H1 (cell line): Measurements from ENCODE around the gene PSD. TPM values are rescaled to one million over a fixed set of nuclear protein-coding genes. Genes with fewer than 3 reads are reported as not detected.

Experiments used
- CTCF ChIA-PET: fragments of 300-600 bp; sonication (Branson Sonifier 250); formaldehyde crosslinking; loops from one replicate; lab custom pipeline; 2021; ENCODE audit not compliant: partially characterized antibody; lab: Charles Lee
- POLR2A ChIA-PET: fragments of 300-600 bp; sonication (Branson Sonifier 250); formaldehyde crosslinking; loops from one replicate; lab custom pipeline; 2021; ENCODE audit warnings: inconsistent platforms; ENCODE audit not compliant: partially characterized antibody; lab: Charles Lee
- DNase-seq, 2 experiments: peaks; one replicate each; pipeline versions ENCODE4 v3.0.0 to v3.0.0-alpha.2; 2010 to 2022; ENCODE audit warnings: low spot score in 2 of 2, low read depth in 1 of 2, mixed read lengths in 1 of 2
- FAIRE-seq: peaks from 2 replicates; lab custom pipeline; 2011; peaks lifted over from hg19 to GRCh38; lab: Jason Lieb, UNC
- H2AFZ ChIP-seq: 2 replicates; pipeline ENCODE4 v1.8.1; 2012; ENCODE audit warnings: low read length, inconsistent platforms
- H2AK5ac ChIP-seq: 2 replicates; pipeline ENCODE4 v1.6.1; 2013; ENCODE audit warnings: low read depth, low read length
- H2BK120ac ChIP-seq: replicated peaks from 2 replicates; pipeline ENCODE3; 2013; ENCODE audit warnings: low read depth, low read length, inconsistent platforms
- H2BK12ac ChIP-seq: 2 replicates; pipeline ENCODE4 v1.6.1; 2013; ENCODE audit warnings: low read depth, low read length
- H2BK15ac ChIP-seq: 2 replicates; pipeline ENCODE4 v1.6.1; 2013; ENCODE audit warnings: low read length
- H2BK20ac ChIP-seq: 2 replicates; pipeline ENCODE4 v1.6.1; 2013; ENCODE audit warnings: low read length
- H2BK5ac ChIP-seq: 2 replicates; pipeline ENCODE4 v1.6.1; 2013; ENCODE audit warnings: low read depth, low read length
- H3K14ac ChIP-seq: 2 replicates; pipeline ENCODE4 v1.6.1; 2013; ENCODE audit warnings: inconsistent platforms; ENCODE audit not compliant: insufficient read length
- H3K18ac ChIP-seq: 2 replicates; pipeline ENCODE4 v1.6.1; 2013; ENCODE audit warnings: low read length; ENCODE audit errors: extremely low read depth
- H3K23ac ChIP-seq: 2 replicates; pipeline ENCODE4 v1.6.1; 2013; ENCODE audit warnings: inconsistent platforms; ENCODE audit not compliant: insufficient read length
- H3K23me2 ChIP-seq: 2 replicates; pipeline ENCODE4 v1.6.1; 2013; ENCODE audit warnings: low read depth, low read length
- H3K27ac ChIP-seq: 2 replicates; pipeline ENCODE4 v1.6.1; 2011; ENCODE audit warnings: low read depth, low read length, inconsistent platforms
- H3K27me3 ChIP-seq, 4 experiments: replicated peaks in 1 of 4; 1 replicate in 1 of 4; 2 replicates in 3 of 4; pipeline versions ENCODE4 v1.6.1 to v1.8.1; 2011 to 2013; ENCODE audit warnings: low read length in 3 of 4, mild to moderate bottlenecking in 3 of 4, inconsistent platforms in 2 of 4, mixed read lengths in 2 of 4, moderate library complexity in 1 of 4; ENCODE audit not compliant: control insufficient read depth in 3 of 4, insufficient read depth in 3 of 4; ENCODE audit errors: extremely low read depth in 1 of 4
- H3K36me3 ChIP-seq, 4 experiments: 2 replicates each; pipeline versions ENCODE4 v1.6.1 to v1.8.1; 2011 to 2013; ENCODE audit warnings: mild to moderate bottlenecking in 4 of 4, low read length in 3 of 4, moderate library complexity in 2 of 4, control low read depth in 1 of 4, inconsistent platforms in 1 of 4; ENCODE audit not compliant: insufficient read depth in 4 of 4, control insufficient read depth in 2 of 4
- H3K4ac ChIP-seq: replicated peaks from 2 replicates; pipeline ENCODE3; 2013; ENCODE audit warnings: low read length, low read depth, mixed read lengths, inconsistent platforms; ENCODE audit not compliant: insufficient read length
- H3K4me1 ChIP-seq, 4 experiments: replicated peaks in 1 of 4; 1 replicate in 1 of 4; 2 replicates in 3 of 4; pipeline versions ENCODE4 v1.6.1 to v1.8.1; 2011 to 2013; ENCODE audit warnings: low read length in 3 of 4, inconsistent platforms in 2 of 4, mixed read lengths in 1 of 4; ENCODE audit not compliant: insufficient read depth in 4 of 4, control insufficient read depth in 3 of 4
- H3K4me2 ChIP-seq, 2 experiments: 2 replicates each; pipeline versions ENCODE4 v1.6.1 to v1.8.1; 2011 to 2013; ENCODE audit warnings: low read depth in 2 of 2, low read length in 2 of 2, control low read depth in 1 of 2, inconsistent platforms in 1 of 2, mild to moderate bottlenecking in 1 of 2; ENCODE audit not compliant: insufficient read depth in 1 of 2
- H3K4me3 ChIP-seq, 4 experiments: fragments of 200-600, 300-600 bp in 1 of 4; sonication (generic), shearing (Covaris generic), sonication (Bioruptor Twin) in 1 of 4; 2 replicates each; pipeline versions ENCODE4 v1.5.1 to v1.8.1; 2011 to 2016; ENCODE audit warnings: low read length in 4 of 4, low read depth in 3 of 4, control low read depth in 2 of 4, inconsistent platforms in 2 of 4, mild to moderate bottlenecking in 2 of 4, mixed read lengths in 1 of 4, moderate library complexity in 1 of 4; ENCODE audit not compliant: insufficient read depth in 2 of 4; ENCODE audit errors: extremely low read depth in 1 of 4
- H3K56ac ChIP-seq: replicated peaks from 2 replicates; pipeline ENCODE3; 2013; ENCODE audit warnings: low read depth, mild to moderate bottlenecking, mixed read lengths, low read length, inconsistent platforms; ENCODE audit not compliant: insufficient read length
- H3K79me1 ChIP-seq: 2 replicates; pipeline ENCODE4 v1.6.1; 2013; ENCODE audit warnings: low read depth, low read length, control low read depth
- H3K79me2 ChIP-seq, 2 experiments: 2 replicates each; pipeline versions ENCODE4 v1.6.1 to v1.8.1; 2012 to 2013; ENCODE audit warnings: low read length in 2 of 2, mild to moderate bottlenecking in 2 of 2, inconsistent platforms in 1 of 2; ENCODE audit not compliant: insufficient read depth in 2 of 2, control insufficient read depth in 1 of 2
- H3K9ac ChIP-seq, 4 experiments: replicated peaks in 1 of 4; 1 replicate in 1 of 4; 2 replicates in 3 of 4; pipeline versions ENCODE4 v1.6.1 to v1.8.1; 2011 to 2013; ENCODE audit warnings: low read depth in 3 of 4, low read length in 3 of 4, control low read depth in 2 of 4, mild to moderate bottlenecking in 2 of 4, moderate library complexity in 2 of 4, inconsistent platforms in 1 of 4; ENCODE audit errors: extremely low read depth in 1 of 4
- H3K9me3 ChIP-seq, 2 experiments: 2 replicates each; pipeline versions ENCODE4 v1.6.1 to v1.8.1; 2012 to 2013; ENCODE audit warnings: mild to moderate bottlenecking in 2 of 2, moderate library complexity in 2 of 2, control low read depth in 1 of 2, inconsistent platforms in 1 of 2, low read depth in 1 of 2, low read length in 1 of 2, mixed read lengths in 1 of 2; ENCODE audit not compliant: insufficient read depth in 2 of 2
- H4K20me1 ChIP-seq, 2 experiments: replicated peaks in 1 of 2; 2 replicates each; pipeline versions ENCODE3 to v1.8.1; 2011 to 2013; ENCODE audit warnings: inconsistent platforms in 2 of 2, low read length in 2 of 2, mild to moderate bottlenecking in 1 of 2; ENCODE audit not compliant: insufficient read depth in 2 of 2, control insufficient read depth in 1 of 2
- H4K5ac ChIP-seq: 2 replicates; pipeline ENCODE4 v1.6.1; 2013; ENCODE audit warnings: low read length, low read depth, mixed read lengths, inconsistent platforms; ENCODE audit not compliant: insufficient read length
- H4K8ac ChIP-seq: 2 replicates; pipeline ENCODE4 v1.8.0; 2013; ENCODE audit warnings: mild to moderate bottlenecking, moderate library complexity, low read length, inconsistent platforms; ENCODE audit not compliant: insufficient read depth; ENCODE audit errors: extremely low read depth
- H4K91ac ChIP-seq: replicated peaks from 2 replicates; pipeline ENCODE3; 2013; ENCODE audit warnings: low read length, mixed read lengths, inconsistent platforms; ENCODE audit not compliant: insufficient read length
- BACH1 ChIP-seq: IDR thresholded peaks from 2 replicates; pipeline ENCODE4 v1.6.1; 2012; ENCODE audit warnings: low read length, improper control_type of control experiment
- RAD21 ChIP-seq, 2 experiments: IDR thresholded peaks in 1 of 2; conservative IDR thresholded peaks in 1 of 2; 2 replicates each; pipeline ENCODE4 v1.6.1; 2011; ENCODE audit warnings: low read depth in 2 of 2, low read length in 2 of 2, improper control_type of control experiment in 1 of 2, inconsistent platforms in 1 of 2, mild to moderate bottlenecking in 1 of 2, moderate library complexity in 1 of 2
- RBBP5 ChIP-seq: IDR thresholded peaks from 2 replicates; pipeline ENCODE4 v1.7.1; 2012; ENCODE audit warnings: low read depth, mild to moderate bottlenecking, inconsistent platforms, low read length, moderate library complexity, borderline replicate concordance
- SIN3A ChIP-seq, 2 experiments: IDR thresholded peaks in 1 of 2; conservative IDR thresholded peaks in 1 of 2; 2 replicates each; pipeline ENCODE4 v1.6.1; 2011 to 2012; ENCODE audit warnings: low read length in 2 of 2, improper control_type of control experiment in 1 of 2, low read depth in 1 of 2, mild to moderate bottlenecking in 1 of 2
- TEAD4 ChIP-seq: IDR thresholded peaks from 2 replicates; pipeline ENCODE4 v1.6.1; 2012; ENCODE audit warnings: low read depth, low read length, inconsistent platforms, mixed read lengths
- WGBS, 2 experiments: shearing (Covaris generic) in 1 of 2; methylation state at CpG; one replicate each; pipeline versions ENCODE4 v1.1.6 to v1.1.7; 2013 to 2015; ENCODE audit warnings: low lambda C conversion rate in 2 of 2, mixed read lengths in 2 of 2, inconsistent platforms in 1 of 2, low coverage in 1 of 2, missing lambda C conversion rate in 1 of 2; ENCODE audit not compliant: insufficient replicate concordance in 2 of 2, insufficient coverage in 1 of 2, insufficient read length in 1 of 2; ENCODE audit errors: extremely low coverage in 1 of 2, missing lambda C conversion rate in 1 of 2; 5-methylcytosine and 5-hydroxymethylcytosine counted together
- polyA plus RNA-seq, 7 experiments: library from polyadenylated mRNA; depleted of rRNA in 3 of 7; stranded (reverse) in 5 of 7; unstranded in 2 of 7; fragments of >200 nt in 5 of 7; fragments of 200-250 nt in 2 of 7; gene quantifications; 1 replicate in 5 of 7; 2 replicates in 1 of 7; 4 replicates in 1 of 7; pipeline versions ENCODE4 v1.2.1 to v1.2.3, GENCODE V29; 2011 to 2013; ENCODE audit warnings: missing spikeins in 2 of 7, mixed read lengths in 2 of 7
- total RNA-seq: library from RNA; stranded (reverse); fragmentation: NEBNext Ultra II Directional; extraction: Animal tissue kit (Norgen Biotek cat#: 25700); gene quantifications from 2 replicates; pipeline ENCODE4 v1.2.1, GENCODE V29; 2021

The PSD gene
- total and polyA plus RNA-seq, 2 of the 8 experiments (the other 6 are each of a cell fraction or from before 2014, with no cell fraction given) = 5.4 to 6.0 TPM

- H3K36me3 ChIP-seq = no peaks in the 10 kb centered on the region
- H3K9ac ChIP-seq = no peak overlapping the region
- H4K5ac ChIP-seq = no peak overlapping the region
- no peaks in the 10 kb centered on the region for H3K79me1 ChIP-seq
- no peak overlapping the region for H3K14ac ChIP-seq
- no peak overlapping the region for H2BK20ac ChIP-seq
- no peak overlapping the region for H2AK5ac ChIP-seq
- H2BK120ac ChIP-seq = no peak overlapping the region
- no peak overlapping the region for H3K18ac ChIP-seq
- no peak overlapping the region for H3K56ac ChIP-seq
- FAIRE-seq = no peak
- DNase-seq = no peak
- H3K79me2 ChIP-seq = no peaks in the 10 kb centered on the region
- no peak overlapping the region for H4K91ac ChIP-seq
- H3K23ac ChIP-seq = no peak overlapping the region
- H3K23me2 ChIP-seq = peaks cover 29% of the 10 kb centered on the region
- no peak overlapping the region for H2BK15ac ChIP-seq
- TF ChIP-seq SIN3A (conservative IDR thresholded peaks at IDR 0.05 in 1 of 2, IDR thresholded peaks at IDR 0.05 in 1 of 2; ENCODE audit: low read depth in 1 of 2, low read length in 2 of 2) = peak in 1 of 2 experiments; percentile 76; a peak in 1 of 4 replicates
- TF ChIP-seq RBBP5 = no peak
- no peak for TF ChIP-seq RAD21 (IDR thresholded peaks at IDR 0.05 in 1 of 2, conservative IDR thresholded peaks at IDR 0.05 in 1 of 2; ENCODE audit: low read depth in 2 of 2, low read length in 2 of 2)
- TF ChIP-seq TEAD4 = no peak
- TF ChIP-seq BACH1 = peak; percentile 30; the same call in 1 of the 2 replicates
- no peak overlapping the region for H3K4me3 ChIP-seq
- ChIA-PET CTCF (interaction anchor here (0.6 to 10.1 kb wide), 10 partner anchors 10 to 189 kb away, joined by 3 to 205 read pairs (median 4); partner anchors contain the start of gene NFKB2), POLR2A (interaction anchor here (1.7 to 4.9 kb wide), 2 partner anchors 9 to 18 kb away, joined by 6 to 51 read pairs; partner anchors contain the start of genes FBXL15 and NFKB2)
- no peak overlapping the region for H3K4ac ChIP-seq
- H4K20me1 ChIP-seq = peaks cover 0 to under 1% of the 10 kb centered on the region in 2 experiments
- H3K27ac ChIP-seq = no peak overlapping the region
- H2AFZ ChIP-seq = no peak overlapping the region
- no peak overlapping the region for H4K8ac ChIP-seq
- H2BK5ac ChIP-seq = no peak overlapping the region
- H3K27me3 ChIP-seq = peaks cover 13 to 42% (median 41%) of the 10 kb centered on the region in 4 experiments
- 0 out of 4 replicates have a peak overlapping the region, but pooled peaks of 1 of the 2 experiments have one; percentile 8 for H3K4me2 ChIP-seq
- H3K9me3 ChIP-seq = no peaks in the 10 kb centered on the region
- peaks cover 12 to 34% (median 22%) of the 10 kb centered on the region in 4 experiments for H3K4me1 ChIP-seq
- 39% methylated on average over 3 of the region's 5 CpGs; no CpG with 5 or more reads in 1 of the 2 experiments for WGBS, 2 experiments
- no peak overlapping the region for H2BK12ac ChIP-seq
Observed at GRCh38 chr10:102413053-102413705, 5.4 kb downstream of the PSD start.
